ENCODE data around the gene NTRK3. TPM values are rescaled to one million over a fixed set of nuclear protein-coding genes. Genes with fewer than 3 reads are reported as not detected.

NTRK3 gene
- total RNA-seq, 1 donor from 2014 or later: 3.7 TPM

DNA sequence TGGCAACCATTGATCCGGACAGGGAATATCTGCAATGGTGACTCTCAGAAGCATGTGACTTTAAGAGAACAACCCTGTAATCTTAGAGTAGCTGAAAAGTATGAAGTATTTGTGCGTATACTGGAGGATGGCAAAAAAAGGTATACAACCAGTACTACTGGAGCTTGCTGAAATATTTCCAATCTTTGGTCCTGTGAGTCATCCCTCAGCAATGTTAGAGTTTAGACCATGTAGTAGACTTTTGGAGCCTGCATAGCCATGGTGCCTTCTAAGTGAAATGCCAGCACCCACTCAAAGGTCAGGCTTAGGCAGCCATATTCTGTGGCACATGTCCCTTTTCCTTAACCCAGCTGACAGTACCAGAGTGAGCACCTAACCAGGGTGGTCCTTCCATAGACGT lies 429.4 kb downstream of the NTRK3 start:
- intact Hi-C loops (cut with DNase I): no loop called here

DNA sequence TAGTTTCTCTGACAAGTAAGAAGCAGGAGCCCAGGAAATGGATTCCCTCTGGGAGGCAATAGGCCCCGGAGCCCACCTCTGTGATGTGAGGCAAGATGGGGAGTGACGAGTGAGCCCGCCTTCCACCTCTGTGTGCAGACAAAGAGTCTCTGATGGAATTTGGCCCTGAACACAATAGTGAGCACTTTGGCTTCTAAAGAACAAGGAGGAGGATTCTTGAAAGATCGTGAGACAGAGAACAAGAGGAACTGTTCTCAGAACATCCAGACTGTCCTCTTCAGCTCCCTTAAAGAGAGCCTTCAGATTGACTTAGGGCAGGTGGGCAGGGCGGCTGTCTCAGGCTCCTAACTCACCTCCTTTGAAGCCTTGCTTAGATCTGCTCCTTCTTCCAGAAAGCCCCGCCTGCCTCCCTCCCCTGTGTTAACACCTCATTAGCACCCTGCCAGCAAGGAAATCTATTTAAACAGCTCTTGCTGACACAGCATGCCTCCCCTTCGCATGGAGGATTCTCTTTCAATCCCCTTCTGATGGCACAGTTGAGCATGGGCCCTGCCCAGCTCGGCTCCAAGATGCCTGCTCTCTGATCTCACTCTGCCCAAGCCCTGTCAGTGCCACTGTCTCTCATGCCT lies 430.3 kb downstream of the NTRK3 start:
- no peak for DNase-seq (ENCODE audit: low spot score)
- intact Hi-C loops (cut with DNase I): no loop called here

More for the DNA sequence above, 429.4 kb downstream of the NTRK3 start:
- no peak for DNase-seq (ENCODE audit: low spot score)

- intact Hi-C loops (cut with DNase I): no loop called here
- DNase-seq (ENCODE audit: low spot score): no peak
Observed at GRCh38 chr15:87818756-87819155, 437.8 kb downstream of the NTRK3 start.

DNA sequence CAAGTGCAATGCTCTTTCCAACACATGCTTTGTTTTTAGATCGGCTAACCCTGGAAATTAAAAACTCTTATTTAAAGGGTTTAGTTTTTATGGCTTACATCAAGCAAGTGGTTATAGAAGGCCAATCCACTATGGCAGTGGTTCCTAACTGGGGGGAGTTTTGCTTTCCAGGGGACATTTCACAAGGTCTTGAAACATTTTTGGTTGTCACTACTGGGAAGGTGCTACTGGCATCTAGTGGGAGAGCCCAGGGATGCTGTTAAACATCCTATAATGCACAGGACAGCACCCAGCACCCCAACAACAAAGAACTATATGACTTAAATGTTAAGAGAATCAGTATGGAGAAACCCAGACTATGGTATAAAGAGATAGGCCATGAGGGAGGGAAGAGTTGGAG lies 439.0 kb downstream of the NTRK3 start:
- DNase-seq (ENCODE audit: low spot score): no peak
- intact Hi-C loops (cut with DNase I): no loop called here

DNA sequence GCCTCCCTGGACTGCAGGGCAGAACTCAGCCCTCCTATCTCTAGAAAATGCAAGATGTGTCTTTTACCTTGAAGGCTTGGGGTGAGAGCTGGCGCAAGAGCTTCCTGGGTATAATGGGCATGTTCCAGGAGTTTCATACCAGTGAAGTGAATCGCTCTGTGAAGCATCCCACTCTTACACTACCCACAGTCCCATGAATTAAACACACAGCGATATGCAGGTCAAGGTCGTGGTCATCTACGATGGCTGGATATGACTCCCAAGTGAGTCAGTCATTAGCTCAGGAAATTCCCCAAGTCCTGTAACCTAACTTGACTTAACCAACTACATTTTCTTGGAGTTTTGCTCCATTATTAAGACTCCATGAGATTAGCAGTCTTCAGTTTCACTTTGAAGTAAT lies 439.7 kb downstream of the NTRK3 start:
- DNase-seq (ENCODE audit: low spot score): no peak
- intact Hi-C loops (cut with DNase I): no loop called here

GRCh38 chr15:87816016-87816415 lies 440.5 kb downstream of the NTRK3 start:
- intact Hi-C loops (cut with DNase I): no loop called here
- DNase-seq (ENCODE audit: low spot score): no peak

Other genes starting within 250 kb of the NTRK3 start
- gene MRPL46, start 210.6 kb upstream of the NTRK3 start, total RNA-seq: 57.8 TPM
- gene MRPS11, start 211.0 kb upstream of the NTRK3 start, total RNA-seq: 50.6 TPM